ENCODE data around the gene PLCD1. TPM values are rescaled to one million over a fixed set of nuclear protein-coding genes. Genes with fewer than 3 reads are reported as not detected.

Gene PLCD1
- total and polyA plus RNA-seq, 2 of the 8 experiments (the other 6 are each of a cell fraction or from before 2014, with no cell fraction given) = 15.3 to 19.2 TPM

GRCh38 chr3:37957539-37957936, 71.9 kb downstream of the PLCD1 start:
- Histone ChIP-seq H3K27ac (ENCODE audit: low read depth, low read length) (no peak overlapping the region), H3K4me1 (replicated peaks in 1 of 4; ENCODE audit: control insufficient read depth in 3 of 4, insufficient read depth in 4 of 4, low read length in 3 of 4) (peaks cover 0 to 16% (median 9%) of the 10 kb centered on the region in 4 experiments; a peak in 3 of 7 replicates), H2BK120ac (replicated peaks; ENCODE audit: low read depth, low read length) (no peak overlapping the region), H2BK20ac (ENCODE audit: low read length) (no peak overlapping the region), H3K9me3 (ENCODE audit: insufficient read depth in 2 of 2, low read depth in 1 of 2, low read length in 1 of 2) (no peaks in the 10 kb centered on the region), H3K4ac (replicated peaks; ENCODE audit: insufficient read length, low read depth, low read length) (no peak overlapping the region), H2AFZ (ENCODE audit: low read length) (no peak overlapping the region), H3K18ac (ENCODE audit: extremely low read depth, low read length) (no peak overlapping the region), H2BK5ac (ENCODE audit: low read depth, low read length) (0 out of 2 replicates have a peak overlapping the region, but pooled peaks have one; percentile 8), H4K8ac (ENCODE audit: extremely low read depth, insufficient read depth, low read length) (no peak overlapping the region), H3K4me3 (ENCODE audit: extremely low read depth in 1 of 4, insufficient read depth in 2 of 4, low read depth in 3 of 4, low read length in 4 of 4) (no peak overlapping the region), H3K23me2 (ENCODE audit: low read depth, low read length) (no peaks in the 10 kb centered on the region), H3K14ac (ENCODE audit: insufficient read length) (no peak overlapping the region), H3K79me1 (ENCODE audit: low read depth, low read length) (no peaks in the 10 kb centered on the region), H3K27me3 (replicated peaks in 1 of 4; ENCODE audit: control insufficient read depth in 3 of 4, extremely low read depth in 1 of 4, insufficient read depth in 3 of 4, low read length in 3 of 4) (no peaks in the 10 kb centered on the region), H3K56ac (replicated peaks; ENCODE audit: insufficient read length, low read depth, low read length) (no peak overlapping the region), H4K91ac (replicated peaks; ENCODE audit: insufficient read length, low read length) (no peak overlapping the region), H4K20me1 (replicated peaks in 1 of 2; ENCODE audit: control insufficient read depth in 1 of 2, insufficient read depth in 2 of 2, low read length in 2 of 2) (no peaks in the 10 kb centered on the region), H3K23ac (ENCODE audit: insufficient read length) (no peak overlapping the region), H2AK5ac (ENCODE audit: low read depth, low read length) (no peak overlapping the region), H2BK12ac (ENCODE audit: low read depth, low read length) (peak overlapping the region; percentile 23; the same call in 1 of the 2 replicates), H4K5ac (ENCODE audit: insufficient read length, low read depth, low read length) (no peak overlapping the region), H3K9ac (replicated peaks in 1 of 4; ENCODE audit: extremely low read depth in 1 of 4, low read depth in 3 of 4, low read length in 3 of 4) (0 out of 7 replicates have a peak overlapping the region, but pooled peaks of 1 of the 4 experiments have one; percentile 16), H2BK15ac (ENCODE audit: low read length) (no peak overlapping the region), H3K4me2 (ENCODE audit: insufficient read depth in 1 of 2, low read depth in 2 of 2, low read length in 2 of 2) (no peak overlapping the region), H3K36me3 (ENCODE audit: control insufficient read depth in 2 of 4, insufficient read depth in 4 of 4, low read length in 3 of 4) (no peaks in the 10 kb centered on the region; a peak in 1 of 8 replicates), H3K79me2 (ENCODE audit: control insufficient read depth in 1 of 2, insufficient read depth in 2 of 2, low read length in 2 of 2) (no peaks in the 10 kb centered on the region)
- CTCF ChIA-PET (ENCODE audit: partially characterized antibody) = interaction anchor here (0.8 to 4.1 kb wide), 8 partner anchors 9 to 132 kb away, joined by 3 to 32 read pairs (median 6); no protein-coding TSS in a partner anchor
- POLR2A ChIA-PET (ENCODE audit: partially characterized antibody) = interaction anchor here (0.9 to 1.9 kb wide), 2 partner anchors 8 to 16 kb away, joined by 3 to 4 read pairs; no protein-coding TSS in a partner anchor
- FAIRE-seq (no peak), DNase-seq (ENCODE audit: low read depth in 1 of 2, low spot score in 2 of 2) (no peak)
- WGBS, 2 experiments (ENCODE audit: extremely low coverage in 1 of 2, insufficient coverage in 1 of 2, insufficient read length in 1 of 2, insufficient replicate concordance in 2 of 2, low coverage in 1 of 2, low lambda C conversion rate in 2 of 2, missing lambda C conversion rate in 1 of 2) = 82% methylated on average over 7 of the region's 7 CpGs; no CpG with 5 or more reads in 1 of the 2 experiments
- TF ChIP-seq CREB1 (IDR thresholded peaks at IDR 0.05) (no peak), EZH2 (IDR thresholded peaks at IDR 0.05; ENCODE audit: low read depth, low read length, severe bottlenecking) (no peak), HDAC2 (IDR thresholded peaks at IDR 0.05; ENCODE audit: borderline replicate concordance in 1 of 2, low read depth in 2 of 2, low read length in 2 of 2) (no peak), NANOG (IDR thresholded peaks at IDR 0.05; ENCODE audit: insufficient read depth, low read depth, low read length, poor library complexity, severe bottlenecking) (no peak), TAF1 (IDR thresholded peaks at IDR 0.05; ENCODE audit: low read depth, low read length) (no peak), RNF2 (IDR thresholded peaks at IDR 0.05; ENCODE audit: borderline replicate concordance, low read depth, low read length, missing control alignments, poor library complexity, severe bottlenecking) (no peak), SP1 (IDR thresholded peaks at IDR 0.05; ENCODE audit: low read depth, low read length) (no peak), FOSL1 (IDR thresholded peaks at IDR 0.05; ENCODE audit: insufficient read depth, low read depth, low read length) (no peak), NRF1 (IDR thresholded peaks at IDR 0.05; ENCODE audit: low read depth, low read length) (no peak), RAD21 (IDR thresholded peaks at IDR 0.05 in 1 of 2, conservative IDR thresholded peaks at IDR 0.05 in 1 of 2; ENCODE audit: low read depth in 2 of 2, low read length in 2 of 2) (no peak)
